Left lobe of liver (tissue), 2 donors: ENCODE data around the gene IFI27. TPM values are rescaled to one million over a fixed set of nuclear protein-coding genes. Genes with fewer than 3 reads are reported as not detected.

Experiments used
- ATAC-seq: fragments of 200-7000 bp; cut with Tn5 transposase; one replicate; pipeline ENCODE4 v1.9.1; 2020; ENCODE audit warnings: mild to moderate bottlenecking, moderate library complexity
- DNase-seq: peaks from one replicate; pipeline ENCODE4 v3.0.0-alpha.2; 2020; ENCODE audit warnings: low spot score
- total RNA-seq: library from RNA; stranded (reverse); gene quantifications from one replicate; pipeline ENCODE4 v1.2.1, GENCODE V29; 2021
- donor health status: DM: no; HTN: no; CAD: no; lungs with moderate emphysema.
- donor health status: DM: no; HTN: yes; CAD: no.

Gene IFI27
- total RNA-seq, 1 donor from 2014 or later: 20.4 TPM

DNA sequence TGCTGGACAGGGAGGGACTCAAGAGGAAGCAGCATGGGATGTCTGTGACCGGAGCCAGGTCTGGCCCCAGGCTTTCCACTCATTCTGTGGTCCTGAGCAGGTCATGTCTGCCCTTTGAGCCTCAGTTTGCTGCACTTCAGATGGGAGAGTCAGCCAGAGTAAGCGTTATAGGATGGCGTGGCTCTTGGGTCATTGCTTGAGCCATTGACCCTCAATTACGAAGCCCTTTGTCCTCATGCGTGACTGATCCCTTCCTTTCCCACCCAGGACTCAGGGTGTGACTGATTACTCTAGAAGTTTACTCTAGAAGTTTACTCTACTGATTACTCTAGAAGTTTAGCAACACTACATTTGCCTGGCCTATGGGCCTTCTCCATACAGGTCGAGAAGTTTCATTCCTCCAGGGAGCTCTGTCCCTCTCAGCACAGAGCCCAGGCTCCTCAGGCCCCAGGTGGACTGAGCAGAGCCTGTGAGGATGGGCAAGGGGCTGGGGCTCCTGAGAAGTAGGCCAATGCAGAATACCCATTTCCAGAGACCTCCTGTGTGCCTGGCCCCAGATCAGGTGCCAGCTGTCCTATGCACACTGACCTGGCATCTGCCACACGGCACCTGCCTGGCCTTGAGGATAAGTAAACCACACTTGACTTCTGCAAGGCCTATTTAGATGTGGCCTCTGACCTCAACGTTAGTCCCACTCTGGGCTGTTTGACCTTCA is 7.6 kb upstream of the IFI27 start:
- no peak for DNase-seq
- no peak for ATAC-seq

DNA sequence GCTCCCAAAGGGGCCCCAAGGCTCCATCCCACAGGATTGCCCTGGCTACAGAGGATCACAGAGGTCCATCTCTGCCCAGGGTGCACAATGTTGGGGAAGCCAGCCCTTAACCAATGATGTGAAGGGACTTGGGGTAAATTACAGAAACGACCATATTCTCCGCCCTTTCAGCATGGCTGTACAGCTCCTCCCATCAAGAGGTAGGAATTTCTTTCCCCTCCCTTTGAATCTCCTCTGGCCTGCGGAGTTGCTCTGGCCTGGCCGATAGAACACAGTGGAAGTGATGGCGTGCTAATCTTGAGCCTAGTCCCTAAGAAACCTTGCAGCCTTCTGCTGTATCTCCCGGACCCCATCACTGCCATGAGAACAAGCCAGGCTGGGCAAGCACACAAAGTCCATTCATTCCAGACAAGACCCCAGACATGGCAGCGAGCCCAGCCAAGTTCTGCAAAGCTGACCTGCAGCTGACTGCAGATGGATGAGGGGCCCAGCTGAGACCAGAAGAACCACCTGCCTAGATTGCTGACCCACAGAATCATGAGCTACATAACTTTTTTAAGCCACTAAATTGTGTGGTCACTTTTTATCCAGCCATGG is 6.9 kb upstream of the IFI27 start:
- DNase-seq (no peak), ATAC-seq (no peak)

DNA sequence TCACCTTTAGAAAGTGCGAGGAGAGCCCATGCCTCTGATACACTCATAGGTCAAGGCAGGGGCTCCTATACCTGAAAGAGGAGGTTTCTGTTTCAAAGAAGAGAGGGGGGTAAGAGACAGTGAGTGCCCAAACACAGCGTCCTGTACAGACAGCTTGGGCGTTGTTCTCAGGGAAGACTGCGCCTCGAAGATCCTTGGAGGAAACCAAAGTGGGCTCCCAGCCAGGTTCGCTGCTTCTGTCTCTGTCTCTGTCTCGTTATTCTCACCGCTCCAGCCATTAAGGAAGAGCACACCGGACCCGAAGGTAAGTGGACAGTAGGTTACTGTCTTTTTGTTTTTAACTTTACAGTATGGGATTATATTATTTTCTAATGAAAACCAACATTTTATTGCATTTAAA is 5.8 kb upstream of the IFI27 start:
- DNase-seq (no peak), ATAC-seq (no peak)

DNA sequence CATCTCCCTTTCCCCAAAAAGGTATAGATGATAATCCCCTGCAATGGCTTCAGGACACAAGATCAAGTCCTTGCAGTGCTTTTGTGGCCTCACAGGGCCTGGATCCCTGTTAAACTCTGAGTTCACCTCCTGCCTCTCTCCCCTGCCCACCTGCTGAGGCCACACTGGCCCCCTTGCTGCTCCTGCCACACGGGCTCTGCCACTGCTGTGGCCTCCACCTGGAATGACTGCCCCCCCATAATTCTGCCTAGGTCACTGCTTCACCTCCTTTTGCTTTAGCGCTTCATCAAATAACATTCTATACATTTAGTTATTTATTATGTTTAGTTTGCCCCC is 653 bp upstream of the IFI27 start:
- ATAC-seq (no peak), DNase-seq (no peak)

DNA sequence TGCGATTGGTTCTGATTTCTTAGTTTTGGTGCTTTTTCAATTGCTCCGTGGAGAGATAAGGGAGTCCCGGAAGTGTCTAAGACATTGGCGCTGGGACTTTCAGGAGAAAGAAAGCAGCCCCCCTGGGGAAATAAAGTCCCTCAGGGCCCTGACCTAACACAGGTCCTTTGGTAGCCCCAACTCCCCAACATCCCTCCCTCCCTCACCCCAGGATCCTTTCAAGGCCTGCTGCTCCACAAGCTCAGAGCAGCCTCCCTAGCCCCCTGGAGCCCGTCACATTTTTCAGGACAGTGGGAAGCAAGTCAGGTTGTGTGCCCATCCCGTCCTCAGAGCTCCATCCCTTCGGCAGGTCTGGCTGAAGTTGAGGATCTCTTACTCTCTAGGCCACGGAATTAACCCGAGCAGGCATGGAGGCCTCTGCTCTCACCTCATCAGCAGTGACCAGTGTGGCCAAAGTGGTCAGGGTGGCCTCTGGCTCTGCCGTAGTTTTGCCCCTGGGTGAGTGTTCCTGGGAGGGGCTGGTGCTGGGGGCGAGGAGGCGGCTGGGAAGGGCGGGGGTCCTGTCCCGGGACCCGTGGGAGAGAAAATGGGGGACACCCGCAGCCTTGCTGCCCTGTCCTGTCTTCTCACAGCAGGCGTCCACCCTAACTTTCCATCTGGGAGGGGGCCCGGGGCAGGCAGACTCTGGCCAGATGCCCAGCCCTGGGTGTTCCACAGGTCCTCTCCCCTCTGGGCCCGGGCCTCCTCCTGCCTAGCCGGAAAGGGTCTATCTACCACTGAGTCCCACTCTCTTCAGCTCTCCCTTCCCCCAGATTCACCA is 950 bp downstream of the IFI27 start:
- ATAC-seq (no peak), DNase-seq (no peak)

DNA sequence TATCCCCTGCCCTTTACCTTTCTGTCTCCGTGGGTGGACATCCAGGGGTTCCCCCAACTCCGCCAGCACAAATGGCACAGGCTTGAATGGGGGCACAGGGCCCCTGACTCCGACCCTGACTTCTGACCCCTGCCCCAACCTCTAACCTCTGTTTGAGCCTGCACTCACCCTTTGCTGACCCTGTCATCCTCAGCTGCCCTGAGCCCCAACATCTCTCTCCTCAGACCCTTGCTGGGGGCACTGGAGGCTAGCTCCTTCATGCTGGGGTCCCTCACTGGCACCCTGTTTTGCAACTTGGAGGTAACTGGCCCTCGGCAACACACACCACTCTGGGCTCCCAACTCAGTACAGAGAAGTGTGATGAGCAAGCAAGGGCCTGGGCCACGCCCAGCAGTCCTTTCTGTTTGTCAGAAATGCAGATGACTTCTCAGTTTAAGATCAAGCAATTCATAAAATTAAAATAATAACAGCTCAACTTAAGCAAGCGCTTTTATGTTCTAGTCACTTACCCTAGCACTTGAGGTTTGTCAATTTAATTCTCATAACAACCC is 2.1 kb downstream of the IFI27 start:
- ATAC-seq (no peak), DNase-seq (no peak)

DNA sequence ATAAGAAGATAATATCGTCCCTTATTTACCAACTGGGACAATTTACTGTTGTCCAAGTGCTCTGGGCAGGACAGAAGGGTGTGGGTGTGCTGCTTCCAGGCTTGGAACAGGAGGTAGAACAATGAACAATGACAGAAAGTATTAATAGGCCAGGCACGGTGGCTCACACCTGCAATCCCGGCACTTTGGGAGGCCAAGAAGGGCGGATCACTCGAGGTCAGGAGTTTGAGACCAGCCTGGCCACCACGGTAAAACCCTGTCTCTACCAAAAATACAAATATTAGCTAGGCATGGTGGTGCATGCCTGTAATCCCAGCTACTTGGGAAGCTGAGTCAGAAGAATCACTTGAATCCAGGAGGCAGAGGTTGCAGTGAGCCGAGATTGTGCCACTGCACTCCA is 2.5 kb downstream of the IFI27 start:
- no peak for ATAC-seq
- DNase-seq: no peak

DNA sequence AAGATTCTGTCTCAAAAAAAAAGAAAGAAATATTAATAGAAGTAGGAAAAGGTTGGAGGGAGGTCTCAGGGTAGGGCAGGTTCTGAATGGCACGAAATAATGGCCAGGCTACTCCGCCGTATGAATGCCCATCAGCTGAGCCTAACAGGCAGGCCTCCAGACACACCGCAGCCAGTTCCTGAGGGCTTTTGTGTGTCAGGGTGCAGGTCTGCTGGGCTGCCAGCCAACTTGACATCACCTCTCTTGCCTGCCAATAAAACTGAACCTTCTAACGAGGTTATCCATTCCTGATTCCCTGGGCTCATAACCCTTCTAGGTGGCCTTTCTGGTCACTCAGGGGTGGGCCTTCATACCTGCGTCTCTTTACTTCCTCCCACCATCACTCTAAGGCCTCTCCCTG is 3.0 kb downstream of the IFI27 start:
- ATAC-seq (peak; percentile 79), DNase-seq (peak; percentile 82)

DNA sequence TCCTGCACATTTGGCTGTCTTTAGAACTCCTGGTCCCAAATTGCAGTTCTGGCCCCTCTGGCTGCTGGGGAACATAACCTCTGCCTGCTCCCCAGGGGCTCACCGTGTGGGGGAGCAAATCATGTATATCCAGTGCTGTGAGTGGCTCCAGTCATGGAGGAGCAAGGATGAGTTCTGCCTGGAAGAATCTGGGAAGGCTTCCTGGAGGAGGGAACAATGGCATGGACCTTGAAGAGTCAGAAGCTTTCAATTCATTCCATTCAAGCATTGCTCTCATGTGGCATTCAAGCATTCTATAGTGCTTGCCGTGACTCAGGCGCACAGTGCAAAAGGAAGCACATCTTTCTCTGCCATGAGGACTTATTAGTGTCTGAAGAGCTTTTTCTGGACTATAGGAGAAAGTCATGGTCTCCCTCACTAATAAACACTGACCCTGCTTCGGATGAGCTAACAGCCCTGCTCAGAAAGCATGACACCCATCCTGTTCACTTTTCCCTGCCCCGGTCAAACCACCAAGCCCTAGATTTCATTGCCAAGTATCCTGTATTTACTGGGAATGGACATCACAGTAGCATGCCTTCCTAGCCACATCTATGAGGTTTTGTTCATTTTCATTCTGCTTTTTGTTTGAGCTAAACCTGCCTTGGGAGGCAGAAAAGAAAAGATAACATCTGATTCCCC is 3.5 kb downstream of the IFI27 start:
- DNase-seq (no peak), ATAC-seq (no peak)

DNA sequence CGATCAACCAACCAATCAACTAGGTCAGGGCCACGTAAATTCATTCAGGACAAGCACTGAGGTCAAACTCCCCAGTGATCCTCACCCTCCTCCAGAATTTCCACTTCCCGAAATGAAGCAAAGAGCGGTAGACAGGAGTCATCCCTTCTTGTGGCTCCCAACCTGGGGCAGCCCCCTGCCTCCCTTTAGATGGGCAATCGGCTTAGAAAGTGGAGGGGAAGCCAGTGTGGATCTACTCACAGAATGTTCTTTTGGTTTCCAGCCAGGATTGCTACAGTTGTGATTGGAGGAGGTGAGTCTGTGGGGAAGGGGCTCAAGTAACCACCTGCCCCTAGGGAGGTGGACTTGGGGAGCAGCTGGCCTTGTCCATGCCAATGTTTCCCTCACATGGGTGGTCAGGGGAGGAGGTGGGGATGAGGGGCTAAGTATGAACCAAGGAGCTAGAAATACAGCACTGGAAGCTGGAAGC is 4.1 kb downstream of the IFI27 start:
- no peak for ATAC-seq
- no peak for DNase-seq

DNA sequence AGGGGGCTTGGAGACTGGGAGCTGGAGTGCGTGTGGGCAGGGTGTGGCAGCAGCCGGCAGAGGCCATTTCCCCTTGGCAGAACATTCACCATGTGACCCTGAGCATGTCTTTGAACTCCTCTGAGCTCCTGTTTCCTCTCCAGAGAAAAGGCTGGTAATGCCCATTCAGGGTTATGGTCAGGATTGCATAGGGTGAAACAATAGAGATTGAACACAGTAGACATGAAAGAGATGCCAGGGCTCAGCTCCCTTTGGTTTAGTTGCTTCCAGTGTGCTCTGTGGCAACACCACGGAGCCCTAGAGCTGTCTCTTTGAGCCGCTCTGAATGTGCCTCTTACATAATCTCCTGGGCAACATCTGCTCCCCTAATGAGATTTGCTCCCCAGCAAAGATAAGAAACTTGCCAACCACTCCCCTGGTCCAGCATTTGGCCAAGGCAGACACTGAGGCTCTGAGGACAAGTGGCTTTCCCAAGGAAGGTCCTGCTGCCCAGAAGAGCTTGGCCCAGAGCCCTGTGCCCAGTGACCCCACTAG is 4.6 kb downstream of the IFI27 start:
- no peak for DNase-seq

DNA sequence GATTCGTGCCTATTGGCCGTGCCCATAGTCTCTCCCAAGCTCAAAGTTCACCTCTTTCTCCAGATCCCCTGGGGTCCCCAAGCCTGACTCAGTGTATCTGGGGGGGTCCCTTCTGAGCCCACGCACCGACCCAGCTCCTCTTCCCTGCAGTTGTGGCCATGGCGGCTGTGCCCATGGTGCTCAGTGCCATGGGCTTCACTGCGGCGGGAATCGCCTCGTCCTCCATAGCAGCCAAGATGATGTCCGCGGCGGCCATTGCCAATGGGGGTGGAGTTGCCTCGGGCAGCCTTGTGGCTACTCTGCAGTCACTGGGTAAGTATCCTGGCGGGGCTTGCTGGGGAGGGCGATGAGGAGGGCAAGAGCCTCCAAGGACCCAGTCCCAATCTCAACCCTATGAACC is 5.1 kb downstream of the IFI27 start:
- no peak for DNase-seq
- ATAC-seq: no peak

More for the DNA sequence above, 4.6 kb downstream of the IFI27 start:
- ATAC-seq: peak; percentile 56

DNA sequence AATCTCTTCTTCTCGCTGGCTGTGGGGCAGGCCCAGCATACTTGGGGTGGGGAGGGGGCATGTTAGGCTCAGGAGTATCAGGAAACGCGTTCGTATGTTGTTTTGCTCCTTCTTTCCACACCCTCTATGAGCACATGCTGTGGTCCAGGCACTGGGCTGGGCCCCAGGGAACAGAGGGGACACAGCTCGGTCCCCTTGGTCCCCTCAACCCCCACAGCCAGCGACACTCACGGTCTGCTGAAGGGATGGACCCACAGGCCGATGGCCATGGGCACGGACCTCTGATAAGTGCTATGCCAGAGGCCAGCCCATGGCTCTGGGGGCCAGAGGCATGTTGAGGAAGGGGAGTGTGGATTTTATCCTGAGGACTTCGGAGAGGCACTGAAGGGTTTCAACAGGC is 6.2 kb downstream of the IFI27 start:
- no peak for DNase-seq
- ATAC-seq: no peak

DNA sequence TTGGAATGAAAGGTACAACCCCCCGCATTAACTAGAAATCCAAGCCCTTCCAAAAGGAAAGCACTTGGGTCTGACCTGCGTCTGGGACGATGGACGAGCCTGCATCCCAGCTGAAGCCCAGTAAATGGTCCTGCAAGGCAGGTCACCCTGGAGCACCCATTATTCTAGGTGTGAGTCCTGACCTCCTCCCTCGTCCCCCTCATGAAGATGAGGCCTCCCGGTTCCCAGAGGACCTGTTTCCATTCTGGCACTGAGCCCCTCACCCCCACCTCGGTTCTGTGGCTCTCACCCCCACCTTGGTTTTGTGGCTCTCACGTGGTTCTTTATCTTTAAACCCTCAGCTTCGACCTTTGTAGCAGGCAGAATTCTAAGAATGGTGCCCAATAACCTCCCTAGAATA is 7.3 kb downstream of the IFI27 start:
- ATAC-seq: no peak
- DNase-seq: no peak

DNA sequence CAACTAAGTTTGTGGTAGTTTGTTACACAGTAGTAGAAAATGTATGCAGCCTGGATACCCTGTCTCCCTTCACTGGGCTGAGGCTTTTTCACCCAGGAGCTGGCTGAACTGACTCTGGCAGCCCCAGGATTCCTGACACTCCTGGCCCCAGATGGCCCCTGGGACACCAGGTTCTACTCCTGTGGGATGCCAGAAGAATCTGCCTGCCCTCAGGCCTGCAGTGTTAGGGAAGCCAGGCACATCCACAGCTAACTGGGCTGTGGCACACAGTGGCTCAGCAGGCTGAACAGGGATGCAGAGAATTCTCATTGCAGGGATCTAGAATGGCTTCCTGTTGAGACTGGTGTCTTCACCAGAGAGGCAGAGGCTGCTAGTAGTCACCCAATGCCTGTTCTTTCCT is 8.5 kb downstream of the IFI27 start:
- ATAC-seq (no peak), DNase-seq (no peak)

DNA sequence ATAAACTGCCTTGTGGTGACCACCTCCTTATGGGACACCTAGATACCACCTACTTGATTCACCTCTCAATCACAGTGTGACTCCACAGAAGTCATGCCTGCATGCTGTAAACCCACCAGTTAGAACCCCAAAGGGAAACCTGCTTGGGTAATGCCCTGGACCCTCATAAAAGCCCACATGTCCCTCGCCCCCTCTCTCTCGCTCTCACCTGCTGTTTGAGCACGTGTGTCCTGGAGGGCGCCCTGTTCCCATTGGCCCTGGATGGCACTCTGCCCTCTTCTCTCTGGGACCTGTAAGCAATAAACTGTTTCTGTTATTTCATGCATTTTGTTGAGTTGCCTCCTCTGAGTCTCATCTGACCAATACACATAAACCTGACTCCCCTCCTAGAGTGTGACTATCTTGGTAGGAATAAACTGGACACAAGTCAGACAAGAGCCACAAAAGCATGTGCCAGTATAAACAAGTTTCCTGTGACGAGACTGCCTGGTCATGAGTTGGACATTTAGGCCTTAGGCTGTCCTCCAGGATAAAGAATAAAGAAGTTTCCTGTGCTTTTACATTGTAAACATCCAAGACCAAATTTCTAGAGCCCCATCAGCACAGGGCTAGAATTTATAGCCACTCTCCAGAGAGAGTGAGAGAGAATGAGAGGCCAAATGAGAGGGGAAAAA is 10.3 kb downstream of the IFI27 start:
- ATAC-seq (no peak), DNase-seq (no peak)

DNA sequence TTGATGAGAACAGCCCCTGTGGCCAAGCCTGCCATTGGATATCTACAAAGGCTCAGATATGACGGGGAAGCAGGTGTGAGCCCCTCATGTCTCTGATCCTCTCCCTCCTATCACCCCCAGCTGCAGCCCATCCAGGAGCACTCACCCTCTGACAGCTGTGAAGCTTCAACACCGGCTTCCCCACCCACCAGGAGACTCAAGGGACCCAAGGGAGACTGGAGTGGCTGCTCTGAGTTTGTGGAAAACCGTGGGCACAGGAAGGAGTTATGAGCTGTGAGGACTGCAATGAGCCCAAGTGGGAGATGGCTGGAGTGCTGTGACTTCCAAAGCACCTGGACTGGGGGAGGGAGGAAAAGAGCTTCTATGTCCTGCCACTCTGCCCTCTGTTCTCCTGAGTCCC is 10.9 kb downstream of the IFI27 start:
- DNase-seq (no peak), ATAC-seq (no peak)

DNA sequence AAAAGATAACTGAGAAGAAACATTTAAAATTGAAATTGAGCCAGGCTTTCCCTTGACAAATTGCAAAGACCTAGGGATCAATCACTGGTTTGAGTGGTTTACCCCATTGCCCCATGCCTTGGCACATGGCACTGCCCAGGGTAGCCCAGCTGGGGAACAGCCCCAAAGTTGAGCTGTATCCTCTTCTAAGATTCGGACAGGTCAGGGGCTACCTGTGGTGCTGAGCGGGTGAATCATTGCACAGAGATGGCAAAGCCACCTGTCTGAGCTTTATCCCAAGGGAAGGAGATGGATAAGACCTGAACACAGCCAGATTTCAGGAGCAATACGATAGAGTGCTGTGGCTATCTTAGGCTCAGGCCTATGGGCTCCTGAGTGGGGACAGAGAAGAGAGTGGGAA is 11.9 kb downstream of the IFI27 start:
- no peak for ATAC-seq
- no peak for DNase-seq

DNA sequence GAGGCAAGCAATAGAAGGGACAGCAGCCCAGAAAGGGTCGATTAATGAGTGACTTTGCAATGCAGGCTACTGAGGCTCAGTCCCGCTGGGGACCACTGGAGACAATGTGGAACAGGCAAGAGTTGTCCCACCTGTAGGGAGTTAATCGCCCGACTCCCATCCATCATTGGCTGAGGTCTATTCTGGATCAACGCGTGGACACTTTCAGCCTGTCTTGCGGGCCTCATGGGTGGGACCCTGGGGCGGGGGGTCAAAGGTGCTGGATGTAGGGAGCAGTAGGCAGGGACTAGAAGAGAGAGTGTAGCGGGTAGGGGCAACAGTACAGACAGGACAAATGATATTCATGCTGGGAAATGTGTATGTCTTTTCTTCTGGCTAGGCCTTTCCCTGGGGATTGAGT is 12.8 kb downstream of the IFI27 start:
- DNase-seq: peak; percentile 29
- ATAC-seq: no peak

DNA sequence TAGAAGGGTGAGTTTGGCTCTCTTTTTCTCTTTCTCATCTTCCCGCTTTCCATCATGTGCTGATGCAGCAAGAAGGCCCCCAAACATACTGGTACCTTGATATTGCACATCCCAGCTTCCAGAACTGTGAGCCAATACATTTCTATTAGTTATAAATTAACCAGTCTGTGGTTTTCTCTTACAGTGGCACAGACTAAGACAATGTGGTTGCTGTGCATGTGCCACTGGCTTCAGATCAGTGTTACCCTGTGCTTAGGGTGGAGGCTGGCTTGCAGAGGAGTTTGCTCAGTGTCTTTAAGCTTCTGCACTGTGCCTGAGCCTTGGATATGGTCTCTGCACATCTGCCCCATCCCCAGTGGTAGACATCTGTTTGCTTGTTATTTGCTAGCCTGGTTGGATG is 13.3 kb downstream of the IFI27 start:
- peak; percentile 24 for DNase-seq
- peak; percentile 69 for ATAC-seq
